ENCODE results near the gene IPCEF1. TPM values are rescaled to one million over a fixed set of nuclear protein-coding genes. Genes with fewer than 3 reads are reported as not detected.
A peak's percentile ranks its signal among the peaks of the same experiment; 100 is the strongest.

Gene IPCEF1
- total RNA-seq, 2 experiments from 2014 or later = 10.5 to 14.2 TPM

- ChIA-PET CTCF (interaction anchor here (0.6 to 3.6 kb wide), 4 partner anchors 8 to 111 kb away, joined by 3 to 19 read pairs (median 11); no protein-coding TSS in a partner anchor), POLR2A (no interaction called here)
- Mint-ChIP-seq H3K27me3 (no peaks in the 10 kb centered on the region), H3K27ac (no peak overlapping the region), H3K36me3 (peaks cover 27% of the 10 kb centered on the region), H3K4me3 (no peak overlapping the region), H3K4me1 (ENCODE audit: low read depth) (peaks cover 43% of the 10 kb centered on the region), H3K9me3 (no peaks in the 10 kb centered on the region)
- intact Hi-C loops (cut with micrococcal nuclease) = no loop called here
- no peak for DNase-seq
Measured at GRCh38 chr6:154166140-154166539, 190.5 kb downstream of the IPCEF1 start.

DNA sequence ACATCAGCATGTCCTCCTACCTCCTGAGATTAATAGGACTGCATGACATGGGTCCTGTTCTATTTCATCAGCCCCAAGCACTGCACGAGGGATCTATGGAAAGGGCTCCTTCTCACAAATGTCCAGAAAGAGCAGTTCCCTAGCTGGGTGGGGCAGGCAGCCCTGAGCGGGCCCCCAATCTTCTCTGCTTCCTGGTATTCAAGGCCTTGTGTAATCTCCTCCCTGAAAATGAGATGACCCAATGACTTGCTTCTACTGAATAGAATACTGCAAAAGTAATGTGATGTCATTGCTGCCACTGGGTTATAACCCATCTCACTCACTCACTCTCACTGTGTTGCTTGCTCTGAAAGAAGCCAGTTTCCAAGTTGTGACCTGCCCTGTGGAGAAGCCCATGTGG lies 191.1 kb downstream of the IPCEF1 start:
- intact Hi-C loops (cut with micrococcal nuclease) = no loop called here
- Mint-ChIP-seq H3K27ac (no peak overlapping the region), H3K9me3 (no peaks in the 10 kb centered on the region), H3K27me3 (no peaks in the 10 kb centered on the region), H3K4me1 (ENCODE audit: low read depth) (peaks cover 45% of the 10 kb centered on the region), H3K36me3 (peaks cover 26% of the 10 kb centered on the region), H3K4me3 (no peak overlapping the region)
- no peak for DNase-seq
- ChIA-PET CTCF (interaction anchor here (0.6 to 3.6 kb wide), 5 partner anchors 11 to 205 kb away, joined by 3 to 19 read pairs (median 3); no protein-coding TSS in a partner anchor), POLR2A (no interaction called here)

DNA sequence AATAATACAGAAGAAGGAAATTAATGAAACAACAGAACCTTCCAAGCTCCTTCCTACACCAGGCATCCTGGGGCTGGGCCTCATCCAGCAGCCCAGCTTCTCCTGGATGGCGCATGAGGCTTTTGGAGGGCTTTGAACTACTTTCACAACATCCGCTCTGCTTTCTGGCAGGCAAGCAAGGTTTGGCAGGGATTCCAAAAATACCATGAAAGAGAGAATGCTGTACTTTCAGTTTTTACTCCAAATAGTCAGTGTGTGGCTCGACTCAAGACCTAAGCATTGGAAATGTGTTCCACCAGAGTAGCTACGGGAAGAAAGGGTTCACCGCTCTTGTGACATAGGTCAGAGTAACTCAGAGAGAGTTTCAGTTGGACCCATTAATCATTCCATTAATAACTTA lies 192.2 kb downstream of the IPCEF1 start:
- Mint-ChIP-seq H3K9me3 (no peaks in the 10 kb centered on the region), H3K36me3 (peaks cover 23% of the 10 kb centered on the region), H3K27ac (peak overlapping the region; percentile 6), H3K4me1 (ENCODE audit: low read depth) (peaks cover 40% of the 10 kb centered on the region), H3K27me3 (no peaks in the 10 kb centered on the region), H3K4me3 (no peak overlapping the region)
- CTCF ChIA-PET = interaction anchor here (1.3 to 3.6 kb wide), 5 partner anchors 10 to 511 kb away, joined by 3 to 19 read pairs (median 4); no protein-coding TSS in a partner anchor
- no peak for DNase-seq
- POLR2A ChIA-PET = no interaction called here
- intact Hi-C loops (cut with micrococcal nuclease) = no loop called here

DNA sequence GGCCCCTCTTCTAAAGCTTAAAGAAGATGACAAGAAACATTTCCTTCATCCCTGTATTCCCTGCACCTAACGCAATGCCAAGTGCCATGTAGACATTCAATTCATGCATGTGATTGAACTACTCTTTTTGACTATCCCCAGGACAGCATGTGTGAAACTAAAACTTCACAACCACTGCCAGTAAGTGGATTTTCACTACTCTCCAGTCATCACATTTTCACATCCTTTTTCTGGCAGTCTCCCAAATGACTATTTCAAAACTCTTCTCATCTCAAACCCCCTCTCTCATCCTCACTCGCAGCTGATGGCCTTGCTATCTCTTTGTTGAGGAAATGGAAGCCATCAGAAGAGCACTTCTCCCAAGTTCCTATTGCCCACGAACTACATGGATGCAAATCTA lies 194.9 kb downstream of the IPCEF1 start:
- intact Hi-C loops (cut with micrococcal nuclease) = no loop called here
- DNase-seq = peak; percentile 33

GRCh38 chr6:154159126-154159525 lies 197.5 kb downstream of the IPCEF1 start:
- DNase-seq = no peak
- H3K27me3 Mint-ChIP-seq = no peaks in the 10 kb centered on the region
- ChIA-PET POLR2A (no interaction called here), CTCF (interaction anchor here (0.6 to 5.9 kb wide), 6 partner anchors 59 to 171 kb away, joined by 3 to 105 read pairs (median 4); no protein-coding TSS in a partner anchor)
- no peak overlapping the region for H3K4me3 Mint-ChIP-seq
- H3K27ac Mint-ChIP-seq = no peak overlapping the region
- peaks cover 7% of the 10 kb centered on the region for H3K36me3 Mint-ChIP-seq
- intact Hi-C loops (cut with micrococcal nuclease) = loop anchor here (5.0 to 10.0 kb wide), 3 partner anchors 448 to 646 kb away; no protein-coding TSS in a partner anchor
- H3K9me3 Mint-ChIP-seq = no peaks in the 10 kb centered on the region
- peaks cover 50% of the 10 kb centered on the region for H3K4me1 Mint-ChIP-seq (ENCODE audit: low read depth)

More for the DNA sequence above, 194.9 kb downstream of the IPCEF1 start:
- POLR2A ChIA-PET = interaction anchor here (0.6 to 1.5 kb wide), 2 partner anchors 42 to 503 kb away, joined by 3 read pairs; no protein-coding TSS in a partner anchor
- no peaks in the 10 kb centered on the region for H3K27me3 Mint-ChIP-seq
- H3K36me3 Mint-ChIP-seq = peaks cover 11% of the 10 kb centered on the region
- H3K9me3 Mint-ChIP-seq = no peaks in the 10 kb centered on the region
- H3K27ac Mint-ChIP-seq = no peak overlapping the region
- H3K4me3 Mint-ChIP-seq = no peak overlapping the region
- CTCF ChIA-PET = interaction anchor here (0.6 to 5.9 kb wide), 3 partner anchors 10 to 115 kb away, joined by 3 to 105 read pairs (median 3); no protein-coding TSS in a partner anchor
- peaks cover 48% of the 10 kb centered on the region for H3K4me1 Mint-ChIP-seq (ENCODE audit: low read depth)

DNA sequence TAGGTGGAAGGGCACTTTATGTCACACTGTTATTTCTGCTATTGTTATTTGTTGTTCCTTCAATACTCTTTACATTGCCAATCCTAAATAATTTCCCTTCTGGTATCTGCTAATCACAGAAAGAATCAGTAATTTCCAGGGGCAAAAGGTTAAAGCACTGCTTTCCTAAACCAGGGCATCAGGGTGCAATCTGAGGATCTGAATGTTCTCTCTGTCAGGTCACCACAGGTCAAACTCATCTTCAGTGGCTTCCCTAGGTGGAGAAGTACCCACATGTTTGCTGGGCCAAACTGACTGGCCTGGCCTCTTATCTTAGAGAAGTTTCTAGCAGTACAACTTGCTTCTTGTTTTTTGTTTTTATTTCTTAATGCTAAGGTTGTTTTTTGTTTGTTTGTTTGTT lies 198.9 kb downstream of the IPCEF1 start:
- Mint-ChIP-seq H3K4me3 (peak overlapping the region; percentile 60), H3K9me3 (no peaks in the 10 kb centered on the region), H3K27ac (peak overlapping the region; percentile 68), H3K36me3 (peaks cover 7% of the 10 kb centered on the region), H3K4me1 (ENCODE audit: low read depth) (peaks cover 49% of the 10 kb centered on the region), H3K27me3 (no peaks in the 10 kb centered on the region)
- ChIA-PET CTCF (interaction anchor here (0.7 to 5.9 kb wide), 15 partner anchors 9 to 426 kb away, joined by 3 to 105 read pairs (median 5); no protein-coding TSS in a partner anchor), POLR2A (interaction anchor here (1.3 kb wide), 1 partner anchor 120 kb away, joined by 6 read pairs; no protein-coding TSS in a partner anchor)
- no peak for DNase-seq
- intact Hi-C loops (cut with micrococcal nuclease) = loop anchor here (1.0 to 10.0 kb wide), 6 partner anchors 12 to 647 kb away; no protein-coding TSS in a partner anchor

DNA sequence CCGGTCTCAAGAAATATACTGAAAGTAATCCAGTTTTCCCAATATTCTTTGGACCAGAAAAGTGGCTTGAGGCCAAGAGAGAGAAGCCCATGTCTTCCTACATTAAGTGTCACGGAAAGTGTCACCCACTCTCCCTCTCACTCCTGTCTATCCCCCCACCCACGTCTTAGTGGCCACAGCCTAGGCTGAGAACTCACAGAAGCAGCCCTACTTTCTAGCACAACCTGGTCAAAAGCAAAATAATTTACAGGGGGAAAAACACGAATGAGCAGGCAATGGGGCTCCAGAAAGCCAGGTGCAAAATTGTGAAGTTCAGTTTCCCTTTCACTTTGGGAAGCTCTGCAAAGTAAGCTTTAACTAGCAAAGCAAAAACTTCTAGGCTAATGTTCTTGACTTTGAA lies 199.5 kb downstream of the IPCEF1 start:
- DNase-seq = peak; percentile 43
- Mint-ChIP-seq H3K4me1 (ENCODE audit: low read depth) (peaks cover 49% of the 10 kb centered on the region), H3K27ac (peak overlapping the region; percentile 68), H3K9me3 (no peaks in the 10 kb centered on the region), H3K27me3 (no peaks in the 10 kb centered on the region), H3K4me3 (peak overlapping the region; percentile 60), H3K36me3 (peaks cover 7% of the 10 kb centered on the region)
- CTCF ChIA-PET = interaction anchor here (0.7 to 5.9 kb wide), 14 partner anchors 9 to 427 kb away, joined by 3 to 105 read pairs (median 5); no protein-coding TSS in a partner anchor
- intact Hi-C loops (cut with micrococcal nuclease) = loop anchor here (1.0 to 10.0 kb wide), 6 partner anchors 12 to 648 kb away; no protein-coding TSS in a partner anchor
- POLR2A ChIA-PET = interaction anchor here (1.3 kb wide), 1 partner anchor 121 kb away, joined by 6 read pairs; no protein-coding TSS in a partner anchor

DNA sequence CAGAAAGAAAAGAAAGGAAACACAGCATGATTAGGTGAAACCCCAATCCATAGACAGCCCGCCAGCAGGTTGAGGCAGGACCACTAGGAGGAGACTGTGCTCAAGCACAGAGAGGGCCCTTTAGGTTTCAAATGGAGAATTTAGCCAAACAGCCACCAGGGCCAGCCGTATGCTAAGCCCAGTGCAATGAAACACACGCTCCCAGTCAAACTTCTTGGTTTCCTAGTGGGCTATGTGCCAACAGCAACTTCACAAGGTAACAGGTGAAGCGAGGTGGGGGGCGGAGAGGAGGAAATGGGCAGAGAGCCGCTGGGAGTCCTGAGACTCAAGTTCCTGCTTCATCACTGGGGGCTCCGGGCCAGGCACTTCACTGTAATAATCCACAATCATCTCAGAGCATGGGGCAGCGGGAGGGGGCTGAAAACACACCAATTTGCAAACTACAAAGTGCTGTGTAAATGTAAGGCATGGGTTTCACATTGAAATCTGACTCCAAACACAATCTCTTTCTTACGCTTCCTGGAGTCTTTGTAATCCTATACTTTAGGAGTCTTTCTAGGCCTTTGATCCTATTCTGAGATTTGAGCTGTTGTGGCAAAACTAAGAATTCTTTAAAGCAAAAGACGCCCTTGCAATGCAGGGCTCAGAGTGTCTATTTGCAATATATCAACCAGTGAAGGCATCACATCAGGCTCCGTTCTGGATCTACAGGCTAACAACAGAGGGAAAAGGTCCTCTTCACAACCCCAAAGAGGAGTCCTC lies 200.3 kb downstream of the IPCEF1 start:
- POLR2A ChIA-PET = interaction anchor here (1.3 kb wide), 1 partner anchor 121 kb away, joined by 6 read pairs; no protein-coding TSS in a partner anchor
- H3K27me3 Mint-ChIP-seq = no peaks in the 10 kb centered on the region
- intact Hi-C loops (cut with micrococcal nuclease) = loop anchor here (1.0 to 10.0 kb wide), 7 partner anchors 40 to 648 kb away; no protein-coding TSS in a partner anchor
- CTCF ChIA-PET = interaction anchor here (0.7 to 5.9 kb wide), 14 partner anchors 10 to 428 kb away, joined by 3 to 112 read pairs (median 6); no protein-coding TSS in a partner anchor
- peaks cover 7% of the 10 kb centered on the region for H3K36me3 Mint-ChIP-seq
- DNase-seq = peak; percentile 81
- no peaks in the 10 kb centered on the region for H3K9me3 Mint-ChIP-seq
- peak overlapping the region; percentile 68 for H3K27ac Mint-ChIP-seq
- peaks cover 49% of the 10 kb centered on the region for H3K4me1 Mint-ChIP-seq (ENCODE audit: low read depth)
- peak overlapping the region; percentile 60 for H3K4me3 Mint-ChIP-seq

DNA sequence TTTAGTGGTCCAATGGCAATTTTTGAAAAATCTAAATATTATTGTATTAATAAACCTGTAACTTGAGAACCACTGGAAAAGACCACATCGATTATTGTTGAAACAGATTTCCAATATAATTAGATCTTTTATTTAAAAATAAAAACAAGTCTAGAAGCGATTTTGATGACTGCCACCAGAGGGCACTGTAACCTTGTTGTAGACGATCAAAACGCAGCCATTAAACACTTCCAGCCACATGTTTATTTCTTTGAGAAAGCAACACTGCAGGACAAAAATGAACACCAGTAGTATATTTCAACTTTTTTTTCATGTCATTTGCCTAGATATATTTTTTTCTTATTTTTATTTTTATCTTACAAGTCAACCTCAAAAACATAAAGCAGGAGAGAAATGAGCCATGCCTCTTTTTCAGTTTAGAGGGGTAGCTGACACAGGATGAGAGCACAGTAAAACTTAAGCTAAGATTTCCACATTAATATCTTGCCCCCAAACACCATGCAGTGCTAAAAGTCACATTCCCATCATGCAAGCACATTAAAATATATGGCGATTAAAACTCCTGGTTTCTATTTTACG lies 202.1 kb downstream of the IPCEF1 start:
- no peak overlapping the region for H3K4me3 Mint-ChIP-seq
- ChIA-PET POLR2A (no interaction called here), CTCF (interaction anchor here (0.6 to 5.7 kb wide), 29 partner anchors 10 to 651 kb away, joined by 3 to 112 read pairs (median 4); partner anchors contain the start of gene IPCEF1)
- intact Hi-C loops (cut with micrococcal nuclease) = loop anchor here (1.0 to 10.0 kb wide), 3 partner anchors 216 to 650 kb away; no protein-coding TSS in a partner anchor
- H3K27me3 Mint-ChIP-seq = peaks cover 1% of the 10 kb centered on the region
- peak; percentile 67 for DNase-seq
- H3K27ac Mint-ChIP-seq = no peak overlapping the region
- no peaks in the 10 kb centered on the region for H3K36me3 Mint-ChIP-seq
- H3K4me1 Mint-ChIP-seq (ENCODE audit: low read depth) = peaks cover 38% of the 10 kb centered on the region
- no peaks in the 10 kb centered on the region for H3K9me3 Mint-ChIP-seq

DNA sequence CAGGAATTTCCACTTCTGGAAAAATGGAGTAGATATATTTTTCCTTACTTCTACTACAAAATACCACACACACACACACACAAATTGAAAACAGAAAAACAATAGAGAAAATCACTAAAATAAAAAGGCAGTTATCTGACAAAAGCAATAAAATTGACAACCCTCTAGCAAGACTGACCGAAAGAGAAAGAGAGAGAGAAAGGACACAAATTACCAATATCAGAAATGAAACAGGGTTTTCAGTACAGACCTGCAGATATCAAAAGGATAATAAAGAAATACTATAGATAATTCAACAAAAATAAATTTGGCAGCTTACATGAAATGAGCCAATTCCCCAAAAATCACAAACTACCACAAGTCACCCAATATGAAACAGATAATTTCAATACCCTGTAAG lies 212.8 kb downstream of the IPCEF1 start:
- POLR2A ChIA-PET = no interaction called here
- Mint-ChIP-seq H3K4me3 (no peak overlapping the region), H3K36me3 (no peaks in the 10 kb centered on the region), H3K4me1 (ENCODE audit: low read depth) (no peaks in the 10 kb centered on the region), H3K27ac (no peak overlapping the region), H3K9me3 (no peaks in the 10 kb centered on the region), H3K27me3 (no peaks in the 10 kb centered on the region)
- intact Hi-C loops (cut with micrococcal nuclease) = no loop called here
- CTCF ChIA-PET = no interaction called here
- no peak for DNase-seq

GRCh38 chr6:154140743-154141142 lies 215.9 kb downstream of the IPCEF1 start:
- Mint-ChIP-seq H3K4me3 (no peak overlapping the region), H3K4me1 (ENCODE audit: low read depth) (no peaks in the 10 kb centered on the region), H3K36me3 (no peaks in the 10 kb centered on the region), H3K9me3 (no peaks in the 10 kb centered on the region), H3K27ac (no peak overlapping the region), H3K27me3 (no peaks in the 10 kb centered on the region)
- POLR2A ChIA-PET = no interaction called here
- no peak for DNase-seq
- intact Hi-C loops (cut with micrococcal nuclease) = no loop called here
- CTCF ChIA-PET = interaction anchor here (1.9 kb wide), 1 partner anchor 14 kb away, joined by 8 read pairs; no protein-coding TSS in a partner anchor

Data from activated CD4-positive, alpha-beta memory T cell treated with anti-CD3 and anti-CD28 coated beads for 36 hours (primary cell).